ENCODE measurements around the gene RBM15B.

- no peak for TF ChIP-seq TSHZ2 (CRISPR knock-in tag; IDR thresholded peaks at IDR 0.05)
- no peak for TF ChIP-seq ZFP3 (CRISPR knock-in tag; IDR thresholded peaks at IDR 0.05)
- no peak for TF ChIP-seq ZC3H10 (CRISPR knock-in tag; IDR thresholded peaks at IDR 0.05)
- TF ChIP-seq GLIS3 (CRISPR knock-in tag; IDR thresholded peaks at IDR 0.05) = no peak
- TF ChIP-seq RARB (CRISPR knock-in tag; IDR thresholded peaks at IDR 0.05) = no peak
- no peak for TF ChIP-seq ZNF565 (CRISPR knock-in tag; conservative IDR thresholded peaks at IDR 0.05; ENCODE audit: low read depth)
- no peak for TF ChIP-seq PATZ1 (CRISPR knock-in tag; IDR thresholded peaks at IDR 0.05; ENCODE audit: borderline replicate concordance)
- no peak for TF ChIP-seq TOX (CRISPR knock-in tag; IDR thresholded peaks at IDR 0.05; ENCODE audit: borderline replicate concordance)
- no peak for TF ChIP-seq CSDC2 (CRISPR knock-in tag; IDR thresholded peaks at IDR 0.05)
- TF ChIP-seq ZFP30 (CRISPR knock-in tag; IDR thresholded peaks at IDR 0.05) = no peak
- TF ChIP-seq CREB5 (CRISPR knock-in tag; IDR thresholded peaks at IDR 0.05; ENCODE audit: low read depth) = no peak
These were observed 37.4 kb upstream of the RBM15B start for GRCh38 chr3:51353691-51354090.
